ENCODE results near the gene ULK2. TPM values are rescaled to one million over a fixed set of nuclear protein-coding genes. Genes with fewer than 3 reads are reported as not detected.

ULK2 gene
- total RNA-seq, 1 experiment from 2014 or later, result 5.1 TPM

DNA sequence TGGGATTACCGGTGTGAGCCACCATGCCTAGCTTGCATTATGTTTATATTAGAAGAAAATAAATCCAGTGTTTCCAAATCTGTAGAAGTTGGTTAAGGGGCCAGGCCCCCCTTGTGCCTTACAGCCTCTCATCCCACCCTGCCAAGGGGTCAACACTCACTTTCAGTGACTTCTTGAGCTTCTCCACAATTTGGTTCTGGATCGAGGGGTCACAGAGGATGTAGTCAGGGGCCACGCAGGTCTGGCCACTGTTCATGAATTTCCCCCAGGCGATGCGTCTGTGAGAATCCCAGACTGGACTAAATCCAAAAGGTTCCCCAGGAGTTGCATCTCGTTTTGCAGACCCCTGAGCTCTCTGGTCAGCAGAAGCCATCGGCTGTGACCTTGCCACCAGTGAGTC lies 126.8 kb downstream of the ULK2 start:
- no peaks in the 10 kb centered on the region for H3K36me3 Mint-ChIP-seq
- POLR2A ChIA-PET, result no interaction called here
- peaks cover 8% of the 10 kb centered on the region; the same call in 1 of the 2 replicates for H3K27me3 Mint-ChIP-seq (ENCODE audit: low read depth)
- H3K9me3 Mint-ChIP-seq, result no peaks in the 10 kb centered on the region
- H3K27ac Mint-ChIP-seq, result no peak overlapping the region
- no peak for DNase-seq (ENCODE audit: low spot score)
- no peak for ATAC-seq
- no peak overlapping the region for H3K4me3 Mint-ChIP-seq
- H3K4me1 Mint-ChIP-seq, result peaks cover 8% of the 10 kb centered on the region; the same call in 1 of the 2 replicates
- no peak for TF ChIP-seq SMAD3 (CRISPR knock-in tag; IDR thresholded peaks at IDR 0.05; ENCODE audit: borderline replicate concordance)
- TF ChIP-seq, protein P1, sequence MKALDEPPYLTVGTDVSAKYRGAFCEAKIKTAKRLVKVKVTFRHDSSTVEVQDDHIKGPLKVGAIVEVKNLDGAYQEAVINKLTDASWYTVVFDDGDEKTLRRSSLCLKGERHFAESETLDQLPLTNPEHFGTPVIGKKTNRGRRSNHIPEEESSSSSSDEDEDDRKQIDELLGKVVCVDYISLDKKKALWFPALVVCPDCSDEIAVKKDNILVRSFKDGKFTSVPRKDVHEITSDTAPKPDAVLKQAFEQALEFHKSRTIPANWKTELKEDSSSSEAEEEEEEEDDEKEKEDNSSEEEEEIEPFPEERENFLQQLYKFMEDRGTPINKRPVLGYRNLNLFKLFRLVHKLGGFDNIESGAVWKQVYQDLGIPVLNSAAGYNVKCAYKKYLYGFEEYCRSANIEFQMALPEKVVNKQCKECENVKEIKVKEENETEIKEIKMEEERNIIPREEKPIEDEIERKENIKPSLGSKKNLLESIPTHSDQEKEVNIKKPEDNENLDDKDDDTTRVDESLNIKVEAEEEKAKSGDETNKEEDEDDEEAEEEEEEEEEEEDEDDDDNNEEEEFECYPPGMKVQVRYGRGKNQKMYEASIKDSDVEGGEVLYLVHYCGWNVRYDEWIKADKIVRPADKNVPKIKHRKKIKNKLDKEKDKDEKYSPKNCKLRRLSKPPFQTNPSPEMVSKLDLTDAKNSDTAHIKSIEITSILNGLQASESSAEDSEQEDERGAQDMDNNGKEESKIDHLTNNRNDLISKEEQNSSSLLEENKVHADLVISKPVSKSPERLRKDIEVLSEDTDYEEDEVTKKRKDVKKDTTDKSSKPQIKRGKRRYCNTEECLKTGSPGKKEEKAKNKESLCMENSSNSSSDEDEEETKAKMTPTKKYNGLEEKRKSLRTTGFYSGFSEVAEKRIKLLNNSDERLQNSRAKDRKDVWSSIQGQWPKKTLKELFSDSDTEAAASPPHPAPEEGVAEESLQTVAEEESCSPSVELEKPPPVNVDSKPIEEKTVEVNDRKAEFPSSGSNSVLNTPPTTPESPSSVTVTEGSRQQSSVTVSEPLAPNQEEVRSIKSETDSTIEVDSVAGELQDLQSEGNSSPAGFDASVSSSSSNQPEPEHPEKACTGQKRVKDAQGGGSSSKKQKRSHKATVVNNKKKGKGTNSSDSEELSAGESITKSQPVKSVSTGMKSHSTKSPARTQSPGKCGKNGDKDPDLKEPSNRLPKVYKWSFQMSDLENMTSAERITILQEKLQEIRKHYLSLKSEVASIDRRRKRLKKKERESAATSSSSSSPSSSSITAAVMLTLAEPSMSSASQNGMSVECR (CRISPR knock-in tag; IDR thresholded peaks at IDR 0.05; ENCODE audit: borderline replicate concordance), result no peak
- TF ChIP-seq MYBL2 (CRISPR knock-in tag; IDR thresholded peaks at IDR 0.05), result no peak
- TF ChIP-seq, protein P2, sequence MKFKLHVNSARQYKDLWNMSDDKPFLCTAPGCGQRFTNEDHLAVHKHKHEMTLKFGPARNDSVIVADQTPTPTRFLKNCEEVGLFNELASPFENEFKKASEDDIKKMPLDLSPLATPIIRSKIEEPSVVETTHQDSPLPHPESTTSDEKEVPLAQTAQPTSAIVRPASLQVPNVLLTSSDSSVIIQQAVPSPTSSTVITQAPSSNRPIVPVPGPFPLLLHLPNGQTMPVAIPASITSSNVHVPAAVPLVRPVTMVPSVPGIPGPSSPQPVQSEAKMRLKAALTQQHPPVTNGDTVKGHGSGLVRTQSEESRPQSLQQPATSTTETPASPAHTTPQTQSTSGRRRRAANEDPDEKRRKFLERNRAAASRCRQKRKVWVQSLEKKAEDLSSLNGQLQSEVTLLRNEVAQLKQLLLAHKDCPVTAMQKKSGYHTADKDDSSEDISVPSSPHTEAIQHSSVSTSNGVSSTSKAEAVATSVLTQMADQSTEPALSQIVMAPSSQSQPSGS (CRISPR knock-in tag; IDR thresholded peaks at IDR 0.05; ENCODE audit: borderline replicate concordance, low read depth), result no peak
- TF ChIP-seq ZNF396 (CRISPR knock-in tag; IDR thresholded peaks at IDR 0.05; ENCODE audit: borderline replicate concordance), result no peak
- TF ChIP-seq, protein P3, sequence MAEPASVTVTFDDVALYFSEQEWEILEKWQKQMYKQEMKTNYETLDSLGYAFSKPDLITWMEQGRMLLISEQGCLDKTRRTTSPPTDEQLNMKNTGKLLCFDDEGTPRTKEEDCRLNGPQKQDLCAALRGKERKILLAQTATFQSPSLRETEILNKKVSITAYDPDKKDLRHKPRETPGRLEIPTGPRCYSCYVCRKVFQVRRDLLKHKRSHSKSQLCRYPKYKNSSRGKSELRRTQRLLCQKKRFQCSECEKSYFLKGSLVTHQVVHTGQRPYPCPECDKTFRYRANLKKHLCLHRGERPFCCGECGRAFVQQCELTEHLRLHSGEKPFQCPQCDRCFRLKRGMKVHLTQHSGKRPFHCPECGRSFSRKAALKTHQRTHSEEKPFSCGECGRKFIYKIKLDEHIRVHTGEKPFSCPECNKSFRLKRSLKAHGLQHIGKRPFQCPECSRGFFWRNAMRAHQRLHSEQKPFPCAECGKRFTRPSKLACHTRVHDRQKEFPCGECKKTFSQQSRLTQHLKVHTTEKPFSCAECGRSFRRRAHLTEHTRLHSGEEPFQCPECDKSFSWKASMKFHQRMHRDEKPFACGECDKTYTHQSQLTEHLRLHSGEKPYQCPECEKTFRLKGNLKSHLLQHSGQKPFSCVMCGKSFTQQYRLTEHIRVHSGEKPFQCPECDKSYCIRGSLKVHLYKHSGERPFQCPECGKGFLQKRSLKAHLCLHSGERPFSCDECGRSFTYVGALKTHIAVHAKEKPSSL (CRISPR knock-in tag; conservative IDR thresholded peaks at IDR 0.05), result no peak
- TF ChIP-seq ZNF416 (CRISPR knock-in tag; IDR thresholded peaks at IDR 0.05), result no peak
- no peak for TF ChIP-seq FOXP1 (CRISPR knock-in tag; IDR thresholded peaks at IDR 0.05; ENCODE audit: borderline replicate concordance)
- no peak for TF ChIP-seq JAZF1 (CRISPR knock-in tag; IDR thresholded peaks at IDR 0.05)
- no peak for TF ChIP-seq FOXP4 (CRISPR knock-in tag; IDR thresholded peaks at IDR 0.05)
- TF ChIP-seq, protein P4, sequence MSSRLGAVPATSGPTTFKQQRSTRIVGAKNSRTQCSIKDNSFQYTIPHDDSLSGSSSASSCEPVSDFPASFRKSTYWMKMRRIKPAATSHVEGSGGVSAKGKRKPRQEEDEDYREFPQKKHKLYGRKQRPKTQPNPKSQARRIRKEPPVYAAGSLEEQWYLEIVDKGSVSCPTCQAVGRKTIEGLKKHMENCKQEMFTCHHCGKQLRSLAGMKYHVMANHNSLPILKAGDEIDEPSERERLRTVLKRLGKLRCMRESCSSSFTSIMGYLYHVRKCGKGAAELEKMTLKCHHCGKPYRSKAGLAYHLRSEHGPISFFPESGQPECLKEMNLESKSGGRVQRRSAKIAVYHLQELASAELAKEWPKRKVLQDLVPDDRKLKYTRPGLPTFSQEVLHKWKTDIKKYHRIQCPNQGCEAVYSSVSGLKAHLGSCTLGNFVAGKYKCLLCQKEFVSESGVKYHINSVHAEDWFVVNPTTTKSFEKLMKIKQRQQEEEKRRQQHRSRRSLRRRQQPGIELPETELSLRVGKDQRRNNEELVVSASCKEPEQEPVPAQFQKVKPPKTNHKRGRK (CRISPR knock-in tag; IDR thresholded peaks at IDR 0.05; ENCODE audit: borderline replicate concordance), result no peak
- TF ChIP-seq PRDM15 (CRISPR knock-in tag; IDR thresholded peaks at IDR 0.05), result no peak
- no peak for TF ChIP-seq GRHL2 (CRISPR knock-in tag; IDR thresholded peaks at IDR 0.05; ENCODE audit: insufficient replicate concordance, severe bottlenecking)
- no peak for TF ChIP-seq NR3C1 (CRISPR knock-in tag; conservative IDR thresholded peaks at IDR 0.05; ENCODE audit: low read depth)
- no peak for TF ChIP-seq TEAD4 (CRISPR knock-in tag; IDR thresholded peaks at IDR 0.05)
- no peak for TF ChIP-seq ATF3 (CRISPR knock-in tag; conservative IDR thresholded peaks at IDR 0.05)
- CTCF ChIA-PET, result interaction anchor here (5.7 kb wide), 1 partner anchor 21 kb away, joined by 91 read pairs; no protein-coding TSS in a partner anchor
